H1 (cell line): ENCODE measurements around the gene TRIM15. TPM values are rescaled to one million over a fixed set of nuclear protein-coding genes. Genes with fewer than 3 reads are reported as not detected.

ENCODE experiments used
- CTCF ChIA-PET: fragments of 300-600 bp; sonication (Branson Sonifier 250); formaldehyde crosslinking; loops from one replicate; lab custom pipeline; 2021; ENCODE audit not compliant: partially characterized antibody; lab: Charles Lee
- POLR2A ChIA-PET: fragments of 300-600 bp; sonication (Branson Sonifier 250); formaldehyde crosslinking; loops from one replicate; lab custom pipeline; 2021; ENCODE audit warnings: inconsistent platforms; ENCODE audit not compliant: partially characterized antibody; lab: Charles Lee
- DNase-seq, 2 experiments: peaks; one replicate each; pipeline versions ENCODE4 v3.0.0 to v3.0.0-alpha.2; 2010 to 2022; ENCODE audit warnings: low spot score in 2 of 2, low read depth in 1 of 2, mixed read lengths in 1 of 2
- FAIRE-seq: peaks from 2 replicates; lab custom pipeline; 2011; peaks lifted over from hg19 to GRCh38; lab: Jason Lieb, UNC
- H2AFZ ChIP-seq: 2 replicates; pipeline ENCODE4 v1.8.1; 2012; ENCODE audit warnings: low read length, inconsistent platforms
- H2AK5ac ChIP-seq: 2 replicates; pipeline ENCODE4 v1.6.1; 2013; ENCODE audit warnings: low read depth, low read length
- H2BK120ac ChIP-seq: replicated peaks from 2 replicates; pipeline ENCODE3; 2013; ENCODE audit warnings: low read depth, low read length, inconsistent platforms
- H2BK12ac ChIP-seq: 2 replicates; pipeline ENCODE4 v1.6.1; 2013; ENCODE audit warnings: low read depth, low read length
- H2BK15ac ChIP-seq: 2 replicates; pipeline ENCODE4 v1.6.1; 2013; ENCODE audit warnings: low read length
- H2BK20ac ChIP-seq: 2 replicates; pipeline ENCODE4 v1.6.1; 2013; ENCODE audit warnings: low read length
- H2BK5ac ChIP-seq: 2 replicates; pipeline ENCODE4 v1.6.1; 2013; ENCODE audit warnings: low read depth, low read length
- H3K14ac ChIP-seq: 2 replicates; pipeline ENCODE4 v1.6.1; 2013; ENCODE audit warnings: inconsistent platforms; ENCODE audit not compliant: insufficient read length
- H3K18ac ChIP-seq: 2 replicates; pipeline ENCODE4 v1.6.1; 2013; ENCODE audit warnings: low read length; ENCODE audit errors: extremely low read depth
- H3K23ac ChIP-seq: 2 replicates; pipeline ENCODE4 v1.6.1; 2013; ENCODE audit warnings: inconsistent platforms; ENCODE audit not compliant: insufficient read length
- H3K23me2 ChIP-seq: 2 replicates; pipeline ENCODE4 v1.6.1; 2013; ENCODE audit warnings: low read depth, low read length
- H3K27ac ChIP-seq: 2 replicates; pipeline ENCODE4 v1.6.1; 2011; ENCODE audit warnings: low read depth, low read length, inconsistent platforms
- H3K27me3 ChIP-seq, 4 experiments: replicated peaks in 1 of 4; 1 replicate in 1 of 4; 2 replicates in 3 of 4; pipeline versions ENCODE4 v1.6.1 to v1.8.1; 2011 to 2013; ENCODE audit warnings: low read length in 3 of 4, mild to moderate bottlenecking in 3 of 4, inconsistent platforms in 2 of 4, mixed read lengths in 2 of 4, moderate library complexity in 1 of 4; ENCODE audit not compliant: control insufficient read depth in 3 of 4, insufficient read depth in 3 of 4; ENCODE audit errors: extremely low read depth in 1 of 4
- H3K36me3 ChIP-seq, 4 experiments: 2 replicates each; pipeline versions ENCODE4 v1.6.1 to v1.8.1; 2011 to 2013; ENCODE audit warnings: mild to moderate bottlenecking in 4 of 4, low read length in 3 of 4, moderate library complexity in 2 of 4, control low read depth in 1 of 4, inconsistent platforms in 1 of 4; ENCODE audit not compliant: insufficient read depth in 4 of 4, control insufficient read depth in 2 of 4
- H3K4ac ChIP-seq: replicated peaks from 2 replicates; pipeline ENCODE3; 2013; ENCODE audit warnings: low read length, low read depth, mixed read lengths, inconsistent platforms; ENCODE audit not compliant: insufficient read length
- H3K4me1 ChIP-seq, 4 experiments: replicated peaks in 1 of 4; 1 replicate in 1 of 4; 2 replicates in 3 of 4; pipeline versions ENCODE4 v1.6.1 to v1.8.1; 2011 to 2013; ENCODE audit warnings: low read length in 3 of 4, inconsistent platforms in 2 of 4, mixed read lengths in 1 of 4; ENCODE audit not compliant: insufficient read depth in 4 of 4, control insufficient read depth in 3 of 4
- H3K4me2 ChIP-seq, 2 experiments: 2 replicates each; pipeline versions ENCODE4 v1.6.1 to v1.8.1; 2011 to 2013; ENCODE audit warnings: low read depth in 2 of 2, low read length in 2 of 2, control low read depth in 1 of 2, inconsistent platforms in 1 of 2, mild to moderate bottlenecking in 1 of 2; ENCODE audit not compliant: insufficient read depth in 1 of 2
- H3K4me3 ChIP-seq, 4 experiments: fragments of 200-600, 300-600 bp in 1 of 4; sonication (generic), shearing (Covaris generic), sonication (Bioruptor Twin) in 1 of 4; 2 replicates each; pipeline versions ENCODE4 v1.5.1 to v1.8.1; 2011 to 2016; ENCODE audit warnings: low read length in 4 of 4, low read depth in 3 of 4, control low read depth in 2 of 4, inconsistent platforms in 2 of 4, mild to moderate bottlenecking in 2 of 4, mixed read lengths in 1 of 4, moderate library complexity in 1 of 4; ENCODE audit not compliant: insufficient read depth in 2 of 4; ENCODE audit errors: extremely low read depth in 1 of 4
- H3K56ac ChIP-seq: replicated peaks from 2 replicates; pipeline ENCODE3; 2013; ENCODE audit warnings: low read depth, mild to moderate bottlenecking, mixed read lengths, low read length, inconsistent platforms; ENCODE audit not compliant: insufficient read length
- H3K79me1 ChIP-seq: 2 replicates; pipeline ENCODE4 v1.6.1; 2013; ENCODE audit warnings: low read depth, low read length, control low read depth
- H3K79me2 ChIP-seq, 2 experiments: 2 replicates each; pipeline versions ENCODE4 v1.6.1 to v1.8.1; 2012 to 2013; ENCODE audit warnings: low read length in 2 of 2, mild to moderate bottlenecking in 2 of 2, inconsistent platforms in 1 of 2; ENCODE audit not compliant: insufficient read depth in 2 of 2, control insufficient read depth in 1 of 2
- H3K9ac ChIP-seq, 4 experiments: replicated peaks in 1 of 4; 1 replicate in 1 of 4; 2 replicates in 3 of 4; pipeline versions ENCODE4 v1.6.1 to v1.8.1; 2011 to 2013; ENCODE audit warnings: low read depth in 3 of 4, low read length in 3 of 4, control low read depth in 2 of 4, mild to moderate bottlenecking in 2 of 4, moderate library complexity in 2 of 4, inconsistent platforms in 1 of 4; ENCODE audit errors: extremely low read depth in 1 of 4
- H3K9me3 ChIP-seq, 2 experiments: 2 replicates each; pipeline versions ENCODE4 v1.6.1 to v1.8.1; 2012 to 2013; ENCODE audit warnings: mild to moderate bottlenecking in 2 of 2, moderate library complexity in 2 of 2, control low read depth in 1 of 2, inconsistent platforms in 1 of 2, low read depth in 1 of 2, low read length in 1 of 2, mixed read lengths in 1 of 2; ENCODE audit not compliant: insufficient read depth in 2 of 2
- H4K20me1 ChIP-seq, 2 experiments: replicated peaks in 1 of 2; 2 replicates each; pipeline versions ENCODE3 to v1.8.1; 2011 to 2013; ENCODE audit warnings: inconsistent platforms in 2 of 2, low read length in 2 of 2, mild to moderate bottlenecking in 1 of 2; ENCODE audit not compliant: insufficient read depth in 2 of 2, control insufficient read depth in 1 of 2
- H4K5ac ChIP-seq: 2 replicates; pipeline ENCODE4 v1.6.1; 2013; ENCODE audit warnings: low read length, low read depth, mixed read lengths, inconsistent platforms; ENCODE audit not compliant: insufficient read length
- H4K8ac ChIP-seq: 2 replicates; pipeline ENCODE4 v1.8.0; 2013; ENCODE audit warnings: mild to moderate bottlenecking, moderate library complexity, low read length, inconsistent platforms; ENCODE audit not compliant: insufficient read depth; ENCODE audit errors: extremely low read depth
- H4K91ac ChIP-seq: replicated peaks from 2 replicates; pipeline ENCODE3; 2013; ENCODE audit warnings: low read length, mixed read lengths, inconsistent platforms; ENCODE audit not compliant: insufficient read length
- ASH2L ChIP-seq: fragments of 200-600, 300-600 bp; sonication (generic); IDR thresholded peaks from one replicate; pipeline ENCODE4 v1.7.1; 2017; ENCODE audit warnings: low read length
- BACH1 ChIP-seq: IDR thresholded peaks from 2 replicates; pipeline ENCODE4 v1.6.1; 2012; ENCODE audit warnings: low read length, improper control_type of control experiment
- CBX5 ChIP-seq: fragments of 300-800, 300-1000 bp; sonication (generic); IDR thresholded peaks from 2 replicates; pipeline ENCODE4 v1.7.1; 2016; ENCODE audit warnings: antibody characterized with exemption, low read length, low read depth
- CEBPB ChIP-seq: IDR thresholded peaks from 2 replicates; pipeline ENCODE4 v1.6.1; 2012; ENCODE audit warnings: low read depth, low read length
- CHD2 ChIP-seq: IDR thresholded peaks from 2 replicates; pipeline ENCODE4 v1.6.1; 2012; ENCODE audit warnings: low read length, improper control_type of control experiment
- CTBP2 ChIP-seq: IDR thresholded peaks from 2 replicates; pipeline ENCODE4 v1.7.0; 2011; ENCODE audit warnings: borderline replicate concordance, mild to moderate bottlenecking, moderate library complexity, mixed read lengths, low read length; ENCODE audit not compliant: insufficient read depth, insufficient read length
- EP300 ChIP-seq, 2 experiments: IDR thresholded peaks; 1 replicate in 1 of 2; 2 replicates in 1 of 2; pipeline ENCODE4 v1.6.1; 2011 to 2012; ENCODE audit warnings: low read depth in 2 of 2, low read length in 2 of 2, mild to moderate bottlenecking in 2 of 2, borderline replicate concordance in 1 of 2, inconsistent platforms in 1 of 2, moderate library complexity in 1 of 2
- NRF1 ChIP-seq: IDR thresholded peaks from 2 replicates; pipeline ENCODE4 v1.6.1; 2011; ENCODE audit warnings: mild to moderate bottlenecking, low read depth, low read length, improper control_type of control experiment
- POLR2A ChIP-seq, 2 experiments: IDR thresholded peaks; 1 replicate in 1 of 2; 2 replicates in 1 of 2; pipeline ENCODE4 v1.6.1; 2011; ENCODE audit warnings: low read depth in 2 of 2, low read length in 2 of 2, mild to moderate bottlenecking in 2 of 2; ENCODE audit errors: control extremely low read depth in 1 of 2
- RNF2 ChIP-seq: fragments of 200-900, 300-1000 bp; sonication (generic); IDR thresholded peaks from 2 replicates; pipeline ENCODE4 v1.7.1; 2016; ENCODE audit warnings: borderline replicate concordance, low read depth, mild to moderate bottlenecking, antibody characterized with exemption, low read length; ENCODE audit not compliant: poor library complexity, severe bottlenecking; ENCODE audit errors: missing control alignments
- SAP30 ChIP-seq: fragments of 300-600 bp; sonication (generic); IDR thresholded peaks from 2 replicates; pipeline ENCODE4 v1.7.1; 2012; ENCODE audit warnings: low read length, moderate library complexity, mild to moderate bottlenecking, inconsistent platforms; ENCODE audit not compliant: insufficient read depth, insufficient replicate concordance
- SIN3A ChIP-seq, 2 experiments: IDR thresholded peaks in 1 of 2; conservative IDR thresholded peaks in 1 of 2; 2 replicates each; pipeline ENCODE4 v1.6.1; 2011 to 2012; ENCODE audit warnings: low read length in 2 of 2, improper control_type of control experiment in 1 of 2, low read depth in 1 of 2, mild to moderate bottlenecking in 1 of 2
- TBP ChIP-seq: IDR thresholded peaks from 2 replicates; pipeline ENCODE4 v1.6.1; 2011; ENCODE audit warnings: low read depth, low read length, improper control_type of control experiment
- WGBS, 2 experiments: shearing (Covaris generic) in 1 of 2; methylation state at CpG; one replicate each; pipeline versions ENCODE4 v1.1.6 to v1.1.7; 2013 to 2015; ENCODE audit warnings: low lambda C conversion rate in 2 of 2, mixed read lengths in 2 of 2, inconsistent platforms in 1 of 2, low coverage in 1 of 2, missing lambda C conversion rate in 1 of 2; ENCODE audit not compliant: insufficient replicate concordance in 2 of 2, insufficient coverage in 1 of 2, insufficient read length in 1 of 2; ENCODE audit errors: extremely low coverage in 1 of 2, missing lambda C conversion rate in 1 of 2; 5-methylcytosine and 5-hydroxymethylcytosine counted together
- polyA plus RNA-seq, 7 experiments: library from polyadenylated mRNA; depleted of rRNA in 3 of 7; stranded (reverse) in 5 of 7; unstranded in 2 of 7; fragments of >200 nt in 5 of 7; fragments of 200-250 nt in 2 of 7; gene quantifications; 1 replicate in 5 of 7; 2 replicates in 1 of 7; 4 replicates in 1 of 7; pipeline versions ENCODE4 v1.2.1 to v1.2.3, GENCODE V29; 2011 to 2013; ENCODE audit warnings: missing spikeins in 2 of 7, mixed read lengths in 2 of 7
- total RNA-seq: library from RNA; stranded (reverse); fragmentation: NEBNext Ultra II Directional; extraction: Animal tissue kit (Norgen Biotek cat#: 25700); gene quantifications from 2 replicates; pipeline ENCODE4 v1.2.1, GENCODE V29; 2021

TRIM15 gene
- total and polyA plus RNA-seq, 2 of the 8 experiments (the other 6 are each of a cell fraction or from before 2014, with no cell fraction given) = 0.18 to 0.48 TPM

GRCh38 chr6:30131947-30132497 lies 31.3 kb upstream of the TRIM15 start:
- no peaks in the 10 kb centered on the region; a peak in 3 of 7 replicates for H3K4me1 ChIP-seq
- no peak for DNase-seq
- H2AK5ac ChIP-seq = no peak overlapping the region
- H3K4me2 ChIP-seq = no peak overlapping the region
- no peak overlapping the region for H3K56ac ChIP-seq
- no peaks in the 10 kb centered on the region for H3K9me3 ChIP-seq
- no peak overlapping the region for H3K23ac ChIP-seq
- no peak overlapping the region for H2BK120ac ChIP-seq
- no peak overlapping the region for H3K18ac ChIP-seq
- ChIA-PET POLR2A (interaction anchor here (1.2 to 1.4 kb wide), 3 partner anchors 14 to 41 kb away, joined by 3 to 6 read pairs (median 3); no protein-coding TSS in a partner anchor), CTCF (interaction anchor here (0.6 to 10.2 kb wide), 32 partner anchors 9 to 436 kb away, joined by 3 to 166 read pairs (median 6); partner anchors contain the start of gene TRIM31)
- no peak overlapping the region for H3K14ac ChIP-seq
- no peak overlapping the region for H4K5ac ChIP-seq
- H4K8ac ChIP-seq = no peak overlapping the region
- no peak overlapping the region for H3K9ac ChIP-seq
- H3K79me2 ChIP-seq = no peaks in the 10 kb centered on the region
- H4K20me1 ChIP-seq = no peaks in the 10 kb centered on the region
- WGBS, 2 experiments = 85% methylated on average over 2 of the region's 2 CpGs; no CpG with 5 or more reads in 1 of the 2 experiments
- H3K27ac ChIP-seq = no peak overlapping the region
- no peak overlapping the region for H4K91ac ChIP-seq
- peaks cover 8% of the 10 kb centered on the region; the same call in 1 of the 2 replicates for H3K23me2 ChIP-seq
- TF ChIP-seq TBP = no peak
- TF ChIP-seq SAP30 = no peak
- no peak for TF ChIP-seq POLR2A (IDR thresholded peaks at IDR 0.05; ENCODE audit: control extremely low read depth in 1 of 2, low read depth in 2 of 2, low read length in 2 of 2)
- TF ChIP-seq RNF2 = no peak
- TF ChIP-seq BACH1 = no peak
- TF ChIP-seq CBX5 = no peak
- no peak for TF ChIP-seq CEBPB
- no peak for TF ChIP-seq ASH2L
- TF ChIP-seq CHD2 = no peak
- TF ChIP-seq EP300 (IDR thresholded peaks at IDR 0.05; ENCODE audit: borderline replicate concordance in 1 of 2, low read depth in 2 of 2, low read length in 2 of 2) = no peak
- TF ChIP-seq NRF1 = no peak
- TF ChIP-seq SIN3A (conservative IDR thresholded peaks at IDR 0.05 in 1 of 2, IDR thresholded peaks at IDR 0.05 in 1 of 2; ENCODE audit: low read depth in 1 of 2, low read length in 2 of 2) = no peak
- no peak for TF ChIP-seq CTBP2
- FAIRE-seq = no peak
- H2BK20ac ChIP-seq = no peak overlapping the region
- H2BK15ac ChIP-seq = no peak overlapping the region
- no peak overlapping the region for H3K4ac ChIP-seq
- no peak overlapping the region for H2BK12ac ChIP-seq
- H2BK5ac ChIP-seq = no peak overlapping the region
- no peak overlapping the region for H3K4me3 ChIP-seq
- no peaks in the 10 kb centered on the region for H3K79me1 ChIP-seq
- H3K36me3 ChIP-seq = no peaks in the 10 kb centered on the region
- H2AFZ ChIP-seq = no peak overlapping the region
- H3K27me3 ChIP-seq = peaks cover 10 to 43% (median 32%) of the 10 kb centered on the region in 4 experiments
